Nephron progenitor cell (in vitro differentiated cells): ENCODE measurements around the gene MATCAP1.

Experiments
- DNase-seq: peaks from one replicate; pipeline ENCODE4 v3.0.0; 2021
- H3K27ac Mint-ChIP-seq: 2 replicates; pipeline ENCODE4 v1.8.0; 2021; ENCODE audit warnings: mild to moderate bottlenecking, moderate library complexity, mixed read lengths
- H3K27me3 Mint-ChIP-seq: 2 replicates; pipeline ENCODE4 v1.8.0; 2021; ENCODE audit warnings: mild to moderate bottlenecking, low read depth, mixed read lengths; ENCODE audit not compliant: poor library complexity
- H3K36me3 Mint-ChIP-seq: 2 replicates; pipeline ENCODE4 v1.8.0; 2021; ENCODE audit warnings: low read depth, mixed read lengths
- H3K4me1 Mint-ChIP-seq: 2 replicates; pipeline ENCODE4 v1.8.0; 2021; ENCODE audit warnings: mixed read lengths
- H3K4me3 Mint-ChIP-seq: 2 replicates; pipeline ENCODE4 v1.8.0; 2021; ENCODE audit warnings: mild to moderate bottlenecking, moderate library complexity, mixed read lengths
- H3K9me3 Mint-ChIP-seq: 2 replicates; pipeline ENCODE4 v1.8.0; 2021; ENCODE audit warnings: mild to moderate bottlenecking, moderate library complexity, mixed read lengths
- CTCF ChIP-seq: fragments of 200-600 bp; sonication (generic); IDR thresholded peaks from 2 replicates; pipeline ENCODE4 v1.5.0; 2021; ENCODE audit warnings: antibody characterized with exemption

Gene MATCAP1

DNA sequence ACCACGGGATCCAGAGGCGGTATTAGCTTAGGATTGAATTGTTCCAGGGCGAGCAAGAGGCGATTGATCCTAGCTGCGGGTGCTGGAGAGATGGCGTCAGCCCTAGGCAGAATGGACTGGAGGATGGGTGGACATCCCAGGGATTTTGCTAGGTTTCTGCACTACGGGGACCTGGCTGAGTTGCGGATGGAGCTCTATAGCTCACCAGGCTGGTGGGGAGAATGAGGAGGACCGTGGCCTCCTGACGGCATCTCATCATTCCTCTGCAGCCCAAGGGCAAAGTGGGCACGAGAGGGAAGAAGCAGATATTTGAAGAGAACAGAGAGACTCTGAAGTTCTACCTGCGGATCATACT, 43.8 kb upstream of the MATCAP1 start:
- TF ChIP-seq CTCF: no peak
- no peak for DNase-seq
- H3K9me3 Mint-ChIP-seq: no peaks in the 10 kb centered on the region
- H3K4me1 Mint-ChIP-seq: peaks cover 28% of the 10 kb centered on the region
- H3K4me3 Mint-ChIP-seq: peak overlapping the region; percentile 100
- H3K27ac Mint-ChIP-seq: peak overlapping the region; percentile 97
- peaks cover 14% of the 10 kb centered on the region for H3K27me3 Mint-ChIP-seq
- H3K36me3 Mint-ChIP-seq: peaks cover 22% of the 10 kb centered on the region

DNA sequence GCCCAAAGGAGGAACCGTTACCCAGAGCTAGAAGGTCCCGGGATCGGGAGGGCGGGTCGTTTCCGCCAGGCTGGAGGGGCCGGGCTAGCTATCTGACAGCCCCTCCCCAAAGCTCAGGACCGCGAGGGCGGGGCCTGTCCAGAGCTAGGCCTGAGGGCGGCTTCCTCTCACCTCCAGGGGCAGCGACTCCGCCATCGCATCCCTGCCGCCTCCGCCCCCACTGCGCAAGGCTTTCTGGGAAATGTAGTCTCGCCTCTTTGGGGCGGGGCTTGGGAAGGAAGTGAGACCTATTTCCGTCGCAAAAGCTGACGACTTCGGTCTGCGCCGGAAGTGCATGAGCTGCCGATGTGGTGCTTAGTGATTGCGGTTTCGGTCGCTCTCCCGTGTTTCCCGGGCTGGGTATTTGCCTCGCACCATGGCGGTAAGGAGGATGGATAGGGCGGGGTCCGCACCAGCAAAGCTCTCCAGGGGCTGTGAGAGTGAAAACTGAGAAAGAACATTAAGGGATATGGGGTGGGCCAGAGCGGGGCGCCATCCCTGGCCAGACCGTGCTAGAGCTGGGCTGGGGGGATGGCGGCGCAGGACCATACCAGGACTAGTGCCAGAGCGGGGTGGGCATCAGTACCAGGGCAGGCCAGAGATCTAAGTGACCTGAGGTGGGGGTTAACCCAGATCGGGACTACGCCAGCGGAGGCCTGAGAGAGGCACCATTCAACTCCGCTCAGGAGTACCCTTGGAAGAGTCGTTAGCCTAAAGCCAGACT, 43.2 kb upstream of the MATCAP1 start, which contains the start of gene TMEM208:
TMEM208 (plus strand) TSS at position 327 of the 763 bp plus-strand sequence; CDS start at position 416, 89 bp downstream.
- no peaks in the 10 kb centered on the region for H3K9me3 Mint-ChIP-seq
- H3K27ac Mint-ChIP-seq: peak within 1 kb of the TSS; percentile 97
- peak; percentile 99 for DNase-seq
- TF ChIP-seq CTCF: no peak
- H3K36me3 Mint-ChIP-seq: peaks cover 22% of the 10 kb centered on the region
- H3K4me3 Mint-ChIP-seq: peak within 1 kb of the TSS; percentile 100
- peaks cover 28% of the 10 kb centered on the region for H3K4me1 Mint-ChIP-seq
- peaks cover 14% of the 10 kb centered on the region for H3K27me3 Mint-ChIP-seq

DNA sequence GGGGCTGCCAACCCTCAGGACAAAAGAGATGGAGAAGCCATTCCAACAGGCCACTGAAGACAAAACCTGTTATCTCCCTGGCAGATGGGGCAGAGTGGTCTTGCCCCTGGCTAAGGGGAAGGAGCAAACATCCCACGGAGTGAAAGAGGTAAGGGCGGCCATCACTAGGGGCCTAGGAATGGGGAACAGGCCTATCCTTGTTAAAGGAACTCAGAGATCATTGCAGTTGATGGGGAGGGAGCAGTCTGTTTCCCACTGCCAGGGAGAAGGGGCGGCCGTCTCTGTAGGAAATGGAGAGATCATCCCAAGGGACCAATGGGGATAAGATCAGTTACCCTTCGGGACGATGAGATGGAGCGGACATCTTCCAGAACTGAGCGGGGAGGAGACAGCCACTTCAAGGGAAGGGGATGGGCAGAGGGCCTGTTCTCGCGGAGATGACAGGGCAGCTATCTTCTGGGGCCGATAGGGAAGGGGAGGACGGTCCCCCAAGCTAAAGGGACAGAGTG, 42.6 kb upstream of the MATCAP1 start:
- peaks cover 22% of the 10 kb centered on the region for H3K36me3 Mint-ChIP-seq
- peaks cover 14% of the 10 kb centered on the region for H3K27me3 Mint-ChIP-seq
- H3K4me3 Mint-ChIP-seq: peak overlapping the region; percentile 100
- H3K4me1 Mint-ChIP-seq: peaks cover 28% of the 10 kb centered on the region
- DNase-seq: no peak
- no peak overlapping the region for H3K27ac Mint-ChIP-seq
- no peaks in the 10 kb centered on the region for H3K9me3 Mint-ChIP-seq
- TF ChIP-seq CTCF: no peak

DNA sequence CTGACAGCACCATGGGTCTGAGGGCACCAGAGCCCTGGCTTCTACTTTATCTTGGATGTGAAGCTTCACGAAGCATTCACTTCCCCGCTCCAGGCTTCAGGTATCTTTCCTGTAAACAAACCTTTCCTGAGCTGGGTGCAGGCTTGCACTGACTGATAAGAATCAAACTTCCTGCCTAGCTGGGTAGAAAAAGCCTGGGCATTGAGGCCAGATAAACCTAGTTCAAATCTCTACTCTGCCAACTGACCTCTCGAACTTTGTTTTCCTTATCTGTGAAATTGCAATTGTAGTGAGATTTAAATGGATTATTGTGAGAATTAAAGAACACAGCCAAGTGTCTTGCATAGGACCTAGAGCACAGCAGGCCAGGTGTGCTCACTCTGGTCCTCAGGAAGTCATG, 40.2 kb upstream of the MATCAP1 start:
- H3K27ac Mint-ChIP-seq: no peak overlapping the region
- peaks cover 13% of the 10 kb centered on the region for H3K36me3 Mint-ChIP-seq
- TF ChIP-seq CTCF: no peak
- no peaks in the 10 kb centered on the region for H3K9me3 Mint-ChIP-seq
- H3K27me3 Mint-ChIP-seq: peaks cover 18% of the 10 kb centered on the region
- no peak for DNase-seq
- H3K4me1 Mint-ChIP-seq: peaks cover 28% of the 10 kb centered on the region
- H3K4me3 Mint-ChIP-seq: no peak overlapping the region

DNA sequence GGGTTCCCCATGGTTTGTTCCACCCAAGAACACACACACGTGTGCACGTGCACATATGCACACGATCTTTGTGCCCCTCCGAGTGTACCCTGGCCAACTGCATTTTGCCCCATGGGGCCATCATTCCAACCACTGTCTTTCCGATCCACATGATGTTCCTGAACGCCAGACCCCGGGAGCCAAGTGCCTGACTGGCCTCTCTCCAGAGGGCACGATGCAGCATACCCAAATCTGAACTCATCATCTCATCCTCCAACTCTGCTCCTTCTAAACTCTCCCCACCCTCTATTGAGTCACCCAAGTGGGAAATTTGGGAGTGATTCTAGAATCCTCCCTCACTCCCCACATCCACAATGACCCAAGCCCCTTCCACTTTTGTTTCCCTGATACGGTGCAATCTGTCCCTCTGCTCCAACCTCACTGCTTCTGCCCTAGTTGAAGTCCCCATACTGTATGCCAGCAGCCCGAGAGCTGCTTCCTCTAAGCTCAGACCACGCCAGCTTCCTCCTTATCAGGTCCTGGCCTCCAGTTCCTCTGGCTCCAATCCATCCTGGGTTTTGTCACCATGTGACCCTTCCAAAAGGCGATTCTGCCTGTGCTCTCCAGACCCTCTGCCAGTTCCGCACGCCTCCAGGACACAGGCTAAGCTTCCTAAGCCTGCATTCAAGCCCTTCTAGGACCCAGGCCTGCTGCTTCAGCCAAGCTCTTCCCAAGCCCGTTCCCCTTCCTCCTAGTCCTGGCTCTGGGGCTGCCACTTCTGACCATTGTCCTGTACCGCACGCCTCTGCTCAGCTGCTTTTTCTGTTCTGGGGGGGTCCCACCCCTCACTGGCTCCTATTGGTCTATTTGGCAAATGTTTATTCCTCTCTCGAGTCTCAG, 33.1 kb upstream of the MATCAP1 start:
- Mint-ChIP-seq H3K4me1 (no peaks in the 10 kb centered on the region), H3K36me3 (no peaks in the 10 kb centered on the region), H3K9me3 (no peaks in the 10 kb centered on the region), H3K27ac (peak overlapping the region; percentile 22), H3K27me3 (peaks cover 19% of the 10 kb centered on the region), H3K4me3 (no peak overlapping the region)
- TF ChIP-seq CTCF: no peak
- no peak for DNase-seq
